ENCODE results near the gene KRTAP4-6. TPM values are rescaled to one million over a fixed set of nuclear protein-coding genes. Genes with fewer than 3 reads are reported as not detected.
A peak's percentile ranks its signal among the peaks of the same experiment; 100 is the strongest.
"Not testable (repeated sequence)": the region's sequence is repeated elsewhere in the genome, so short reads cannot be mapped to it uniquely, and the experiment has no call there.

KRTAP4-6 gene
- total and polyA plus RNA-seq, 2 of the 4 experiments (the other 2 are of a cell fraction), result not detected

- H3K36me3 ChIP-seq (ENCODE audit: control insufficient read depth, insufficient read depth, low read length), result no peaks in the 10 kb centered on the region
- no peak overlapping the region for H3K4ac ChIP-seq (ENCODE audit: low read depth, low read length)
- no peaks in the 10 kb centered on the region for H3K27me3 ChIP-seq (ENCODE audit: control insufficient read depth, insufficient read depth, low read length)
- H3K18ac ChIP-seq (ENCODE audit: low read depth, low read length), result no peak overlapping the region; the same call in 1 of the 2 replicates
- POLR2A ChIA-PET (ENCODE audit: unreplicated experiment), result no interaction called here
- no peak overlapping the region for H3K23ac ChIP-seq (ENCODE audit: low read depth, low read length)
- dilution Hi-C loops (cut with HindIII; ENCODE audit: low sequenced_read_pairs, unreplicated experiment), result no loop called here
- DNase-seq (no peak), ATAC-seq (ENCODE audit: low read depth) (no peak)
- no peak overlapping the region for H3K4me2 ChIP-seq (ENCODE audit: low read depth, low read length)
- intact Hi-C loops (cut with micrococcal nuclease), result no loop called here
- peak overlapping the region in 1 of 2 experiments; percentile 16; a peak in 1 of 4 replicates for H4K8ac ChIP-seq (ENCODE audit: low read depth in 2 of 2, low read length in 2 of 2)
- H2AK9ac ChIP-seq (replicated peaks; ENCODE audit: low read depth, low read length, poor library complexity), result no peak overlapping the region
- no peak overlapping the region for H2BK20ac ChIP-seq (ENCODE audit: low read depth, low read length)
- CTCF ChIA-PET, result no interaction called here
- no peak overlapping the region for H3K56ac ChIP-seq (ENCODE audit: extremely low read depth, insufficient read depth, low read length)
- H3K9ac ChIP-seq (ENCODE audit: low read depth, low read length), result no peak overlapping the region
- no peak overlapping the region for H2AK5ac ChIP-seq (ENCODE audit: low read depth, low read length)
- H3K9me1 ChIP-seq (ENCODE audit: insufficient read depth, low read length), result no peaks in the 10 kb centered on the region
- no peak overlapping the region for H4K5ac ChIP-seq (ENCODE audit: low read depth, low read length)
- peaks cover 2% of the 10 kb centered on the region; the same call in 1 of the 2 replicates for H3K9me3 ChIP-seq (ENCODE audit: control insufficient read depth, insufficient read depth, low read length)
- WGBS, 2 experiments (ENCODE audit: extremely low coverage in 2 of 2, insufficient read length in 1 of 2), result no CpG with 5 or more reads among the region's 2 CpGs
- H2AFZ ChIP-seq (replicated peaks; ENCODE audit: low read length, poor library complexity), result no peak overlapping the region
- H3K4me3 ChIP-seq (ENCODE audit: insufficient read depth, low read depth, low read length), result no peak overlapping the region
- in situ Hi-C loops (cut with MboI; ENCODE audit: low sequenced_read_pairs), result no loop called here
- H3K4me1 ChIP-seq (ENCODE audit: control insufficient read depth, insufficient read depth, low read length), result no peaks in the 10 kb centered on the region
- TF ChIP-seq CHD1 (IDR thresholded peaks at IDR 0.05; ENCODE audit: low read depth, low read length) (no peak), SMC3 (IDR thresholded peaks at IDR 0.05; ENCODE audit: low read depth, low read length) (no peak), MAZ (IDR thresholded peaks at IDR 0.05; ENCODE audit: borderline replicate concordance, low read depth, low read length) (no peak), POLR2A (IDR thresholded peaks at IDR 0.05; ENCODE audit: low read depth, low read length) (no peak)
- H3K27ac ChIP-seq (ENCODE audit: insufficient read depth, low read length), result no peak overlapping the region
- BruUV-seq (replicated peaks), result no TSS peak
- H3K14ac ChIP-seq (replicated peaks; ENCODE audit: low read depth, low read length), result no peak overlapping the region
- H2BK5ac ChIP-seq (ENCODE audit: low read depth, low read length, poor library complexity, severe bottlenecking), result peak overlapping the region; percentile 54
- H3K79me1 ChIP-seq (ENCODE audit: low read depth in 1 of 2, low read length in 2 of 2), result no peaks in the 10 kb centered on the region
- no peak overlapping the region for H4K91ac ChIP-seq (ENCODE audit: insufficient read depth, low read depth, low read length)
- 0 out of 2 replicates have a peak overlapping the region, but pooled peaks have one; percentile 28 for H2BK120ac ChIP-seq (ENCODE audit: low read depth, low read length)
- no peaks in the 10 kb centered on the region for H4K20me1 ChIP-seq (ENCODE audit: insufficient read depth, low read length)
- 0 out of 3 replicates have a peak overlapping the region, but pooled peaks have one; percentile 68 for H2BK15ac ChIP-seq (ENCODE audit: low read depth, low read length)
Observed at GRCh38 chr17:41125064-41125463, 15.3 kb downstream of the KRTAP4-6 start.

GRCh38 chr17:41123991-41124371 is 16.4 kb downstream of the KRTAP4-6 start, which contains the start of gene KRTAP4-12:
TSS of gene KRTAP4-12 (minus strand) at chr17:41124182. CDS start at chr17:41124122, 60 bp downstream.
- POLR2A ChIA-PET (ENCODE audit: unreplicated experiment); H3K27ac ChIP-seq (ENCODE audit: insufficient read depth, low read length); ATAC-seq (ENCODE audit: low read depth); H3K4me1 ChIP-seq (ENCODE audit: control insufficient read depth, insufficient read depth, low read length); in situ Hi-C loops (cut with MboI; ENCODE audit: low sequenced_read_pairs); H3K4me2 ChIP-seq (ENCODE audit: low read depth, low read length); H3K79me1 ChIP-seq (ENCODE audit: low read depth in 1 of 2, low read length in 2 of 2); H3K4me3 ChIP-seq (ENCODE audit: insufficient read depth, low read depth, low read length); H2AFZ ChIP-seq (replicated peaks; ENCODE audit: low read length, poor library complexity); H3K36me3 ChIP-seq (ENCODE audit: control insufficient read depth, insufficient read depth, low read length); H4K20me1 ChIP-seq (ENCODE audit: insufficient read depth, low read length); intact Hi-C loops (cut with micrococcal nuclease); H3K9ac ChIP-seq (ENCODE audit: low read depth, low read length); H2AK5ac ChIP-seq (ENCODE audit: low read depth, low read length); BruUV-seq (replicated peaks); H2AK9ac ChIP-seq (replicated peaks; ENCODE audit: low read depth, low read length, poor library complexity); H3K27me3 ChIP-seq (ENCODE audit: control insufficient read depth, insufficient read depth, low read length); DNase-seq; H3K9me1 ChIP-seq (ENCODE audit: insufficient read depth, low read length); H3K23ac ChIP-seq (ENCODE audit: low read depth, low read length); H4K5ac ChIP-seq (ENCODE audit: low read depth, low read length); H3K9me3 ChIP-seq (ENCODE audit: control insufficient read depth, insufficient read depth, low read length); CTCF ChIA-PET; dilution Hi-C loops (cut with HindIII; ENCODE audit: low sequenced_read_pairs, unreplicated experiment): not testable (repeated sequence)
- 80% methylated on average over 1 of the region's 3 CpGs; no CpG with 5 or more reads in 1 of the 2 experiments for WGBS, 2 experiments (ENCODE audit: extremely low coverage in 2 of 2, insufficient read length in 1 of 2)
- Histone ChIP-seq H2BK15ac (ENCODE audit: low read depth, low read length) (peak within 1 kb of the TSS; percentile 31; the same call in 1 of the 3 replicates), H3K4ac (ENCODE audit: low read depth, low read length) (peak within 1 kb of the TSS; percentile 5; the same call in 1 of the 2 replicates), H2BK20ac (ENCODE audit: low read depth, low read length) (peak within 1 kb of the TSS; percentile 42; the same call in 1 of the 2 replicates), H3K18ac (ENCODE audit: low read depth, low read length) (peak within 1 kb of the TSS; percentile 52; the same call in 1 of the 2 replicates), H2BK120ac (ENCODE audit: low read depth, low read length) (peak within 1 kb of the TSS; percentile 14), H3K56ac (ENCODE audit: extremely low read depth, insufficient read depth, low read length) (peak within 1 kb of the TSS; percentile 38; the same call in 1 of the 2 replicates), H4K8ac (ENCODE audit: low read depth in 2 of 2, low read length in 2 of 2) (peak within 1 kb of the TSS; percentile 16 to 40; a peak in 2 of 4 replicates), H2BK5ac (ENCODE audit: low read depth, low read length, poor library complexity, severe bottlenecking) (peak within 1 kb of the TSS; percentile 49), H4K91ac (ENCODE audit: insufficient read depth, low read depth, low read length) (peak within 1 kb of the TSS; percentile 8; the same call in 1 of the 2 replicates), H3K14ac (replicated peaks; ENCODE audit: low read depth, low read length) (0 out of 2 replicates have a peak within 1 kb of the TSS, but pooled peaks have one; percentile 32)
